ENCODE data around the gene MAP3K6. TPM values are rescaled to one million over a fixed set of nuclear protein-coding genes. Genes with fewer than 3 reads are reported as not detected.

The MAP3K6 gene
- total and polyA plus RNA-seq, 2 of the 13 experiments (the other 11 are each of a cell fraction or from before 2014, with no cell fraction given): 2.7 to 3.2 TPM

- no peak for TF ChIP-seq RBAK (CRISPR knock-in tag; IDR thresholded peaks at IDR 0.05)
- no peak for TF ChIP-seq ARID2 (CRISPR knock-in tag; IDR thresholded peaks at IDR 0.05; ENCODE audit: borderline replicate concordance)
- TF ChIP-seq ZNF280B (CRISPR knock-in tag; IDR thresholded peaks at IDR 0.05; ENCODE audit: borderline replicate concordance): no peak
- TF ChIP-seq SNAPC2 (CRISPR knock-in tag; IDR thresholded peaks at IDR 0.05): no peak
- TF ChIP-seq ZNF33A (CRISPR knock-in tag; IDR thresholded peaks at IDR 0.05; ENCODE audit: borderline replicate concordance): no peak
- TF ChIP-seq ZBTB38 (CRISPR knock-in tag; IDR thresholded peaks at IDR 0.05): 0 out of 2 replicates have a peak, but pooled peaks have one; percentile 64
- no peak for TF ChIP-seq STAG1 (CRISPR knock-in tag; IDR thresholded peaks at IDR 0.05)
- peak; percentile 48; the same call in 1 of the 2 replicates for TF ChIP-seq HMGXB3 (CRISPR knock-in tag; IDR thresholded peaks at IDR 0.05; ENCODE audit: borderline replicate concordance)
- TF ChIP-seq CREB1 (IDR thresholded peaks at IDR 0.05): no peak
- no peak for TF ChIP-seq CREB1 (CRISPR knock-in tag; IDR thresholded peaks at IDR 0.05)
- TF ChIP-seq ZNF121 (CRISPR knock-in tag; IDR thresholded peaks at IDR 0.05): no peak
- TF ChIP-seq ZNF569 (CRISPR knock-in tag; IDR thresholded peaks at IDR 0.05; ENCODE audit: borderline replicate concordance): no peak
- no peak for TF ChIP-seq CAMTA2 (CRISPR knock-in tag; IDR thresholded peaks at IDR 0.05; ENCODE audit: borderline replicate concordance)
- TF ChIP-seq ZNF629 (CRISPR knock-in tag; conservative IDR thresholded peaks at IDR 0.05): 0 out of 2 replicates have a peak, but pooled peaks have one; percentile 22
- TF ChIP-seq BORCS8-MEF2B (CRISPR knock-in tag; IDR thresholded peaks at IDR 0.05): no peak
- TF ChIP-seq POLR2G (IDR thresholded peaks at IDR 0.05; ENCODE audit: low read depth, low read length): peak; percentile 61
- 0 out of 2 replicates have a peak, but pooled peaks have one; percentile 6 for TF ChIP-seq CHCHD3 (CRISPR knock-in tag; IDR thresholded peaks at IDR 0.05)
- no peak; the same call in 1 of the 2 replicates for TF ChIP-seq ZBTB7A (CRISPR knock-in tag; IDR thresholded peaks at IDR 0.05)
- no peak for TF ChIP-seq ZNF513 (CRISPR knock-in tag; conservative IDR thresholded peaks at IDR 0.05)
- no peak for TF ChIP-seq BCL6 (CRISPR knock-in tag; IDR thresholded peaks at IDR 0.05)
- TF ChIP-seq REPIN1 (CRISPR knock-in tag; IDR thresholded peaks at IDR 0.05; ENCODE audit: borderline replicate concordance, low read depth): no peak
- TF ChIP-seq FOSL1 (CRISPR knock-in tag; IDR thresholded peaks at IDR 0.05; ENCODE audit: borderline replicate concordance): no peak
- no peak for TF ChIP-seq MEIS1 (CRISPR knock-in tag; IDR thresholded peaks at IDR 0.05; ENCODE audit: borderline replicate concordance)
- TF ChIP-seq ARNT (IDR thresholded peaks at IDR 0.05): no peak
Observed at GRCh38 chr1:27341525-27342252, 25.1 kb downstream of the MAP3K6 start, which contains the start of gene SYTL1 (continued).
